Fibroblast of peridontal ligament (primary cell): ENCODE data around the gene CEBPE.

Experiments
- DNase-seq: peaks from one replicate; pipeline ENCODE4 v3.0.0-alpha.2; 2010; ENCODE audit errors: extremely low read depth

The CEBPE gene

GRCh38 chr14:23102801-23103200 lies 16.3 kb downstream of the CEBPE start:
- no peak for DNase-seq

- DNase-seq = no peak
These were observed 16.9 kb downstream of the CEBPE start for GRCh38 chr14:23101986-23102625.

- no peak for DNase-seq
These were observed 17.7 kb downstream of the CEBPE start for GRCh38 chr14:23101213-23101970.

DNA sequence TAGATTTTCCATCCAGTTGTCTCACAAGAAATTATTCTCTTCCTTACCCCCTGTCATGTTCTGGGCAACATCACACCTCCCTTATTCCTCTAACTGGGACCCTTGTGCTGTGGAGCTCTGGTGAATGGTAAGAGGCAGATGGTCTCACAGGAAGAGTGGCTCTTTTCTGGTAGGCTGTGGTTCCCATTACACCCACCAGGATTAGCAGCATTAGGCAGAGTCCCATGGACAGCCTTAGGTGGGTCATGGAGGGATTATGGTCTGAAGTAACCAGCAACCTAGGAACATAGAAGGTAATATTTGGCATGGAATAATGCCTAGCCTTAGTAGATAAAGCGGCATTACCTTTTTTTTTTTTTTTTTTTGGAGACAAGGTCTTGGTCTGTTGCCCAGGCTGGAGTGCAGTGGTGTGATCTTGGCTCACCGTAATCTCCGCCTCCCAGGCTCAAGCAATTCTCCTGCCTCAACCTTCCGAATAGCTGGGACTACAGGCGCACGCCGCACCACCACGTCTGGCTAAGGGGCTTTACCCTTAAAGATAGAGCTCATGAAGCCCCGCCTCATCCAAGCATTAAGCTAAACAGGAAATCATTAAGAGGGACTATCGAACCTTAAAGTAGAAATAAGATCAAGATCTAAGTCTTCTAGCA lies 19.7 kb downstream of the CEBPE start:
- no peak for DNase-seq

DNA sequence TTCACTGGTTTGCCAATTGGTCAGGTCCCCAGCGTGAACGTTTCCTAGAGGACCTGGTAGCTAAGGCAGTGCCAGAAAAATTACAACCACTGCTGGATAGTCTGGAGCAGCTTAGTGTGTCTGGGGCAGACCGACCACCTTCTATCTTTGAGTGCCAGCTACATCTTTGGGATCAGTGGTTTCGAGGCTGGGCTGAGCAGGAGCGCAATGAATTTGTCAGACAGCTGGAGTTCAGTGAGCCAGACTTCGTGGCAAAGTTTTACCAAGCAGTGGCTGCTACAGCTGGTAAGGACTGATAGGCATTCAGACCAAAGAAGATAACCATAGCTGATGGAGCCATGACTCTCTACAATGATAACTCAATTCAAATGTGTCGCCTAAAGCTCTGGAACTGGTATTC lies 21.3 kb downstream of the CEBPE start:
- no peak for DNase-seq

DNA sequence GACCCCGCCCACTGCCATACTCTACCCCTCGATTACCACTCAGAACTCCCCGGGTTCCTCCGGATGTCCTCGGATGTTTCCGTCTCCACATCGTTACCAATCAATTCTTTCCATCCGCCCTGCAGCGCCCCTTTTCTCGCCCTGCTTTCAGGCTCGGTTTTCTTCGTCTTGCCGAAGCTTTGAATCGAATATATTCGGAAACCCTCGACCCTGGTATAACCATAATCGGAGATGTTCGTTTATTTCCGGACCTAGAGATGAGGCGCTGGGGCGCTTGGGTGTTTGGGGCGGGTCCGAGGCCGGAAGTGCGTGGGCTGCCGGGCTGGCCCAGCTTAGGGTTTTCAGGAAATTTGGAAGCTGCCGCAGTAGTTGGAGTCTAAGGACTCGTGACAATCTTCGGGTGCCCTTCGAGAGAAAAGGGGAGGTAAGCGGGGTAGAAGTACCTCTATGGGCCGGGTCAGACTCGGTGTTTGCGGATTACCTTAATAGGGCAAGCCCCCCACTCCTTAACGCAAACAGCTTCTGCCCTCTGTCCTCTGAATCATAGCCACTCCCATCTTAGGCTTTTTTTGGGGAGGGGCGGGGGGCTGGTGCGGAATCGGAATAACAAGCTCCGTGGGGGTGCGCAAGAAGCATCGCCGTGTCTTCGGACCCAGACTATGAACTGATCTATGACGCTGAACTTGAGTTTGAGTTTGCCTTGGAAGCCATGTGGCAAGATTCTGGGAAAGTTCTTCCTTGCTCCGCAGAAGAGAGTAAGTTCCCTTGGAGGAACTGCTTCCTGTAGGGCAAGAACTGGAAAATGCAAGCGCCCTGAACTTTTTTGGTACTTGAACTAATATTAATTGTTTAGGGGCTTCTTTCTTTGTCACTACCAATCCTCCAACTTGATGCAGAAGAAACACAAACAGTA lies 23.6 kb downstream of the CEBPE start, which contains the start of gene C14orf119:
C14orf119 (plus strand) TSS at position 310 of the 913 bp plus-strand sequence. CDS start 2,154 bp downstream, outside the sequence.
- DNase-seq = peak; percentile 100

DNA sequence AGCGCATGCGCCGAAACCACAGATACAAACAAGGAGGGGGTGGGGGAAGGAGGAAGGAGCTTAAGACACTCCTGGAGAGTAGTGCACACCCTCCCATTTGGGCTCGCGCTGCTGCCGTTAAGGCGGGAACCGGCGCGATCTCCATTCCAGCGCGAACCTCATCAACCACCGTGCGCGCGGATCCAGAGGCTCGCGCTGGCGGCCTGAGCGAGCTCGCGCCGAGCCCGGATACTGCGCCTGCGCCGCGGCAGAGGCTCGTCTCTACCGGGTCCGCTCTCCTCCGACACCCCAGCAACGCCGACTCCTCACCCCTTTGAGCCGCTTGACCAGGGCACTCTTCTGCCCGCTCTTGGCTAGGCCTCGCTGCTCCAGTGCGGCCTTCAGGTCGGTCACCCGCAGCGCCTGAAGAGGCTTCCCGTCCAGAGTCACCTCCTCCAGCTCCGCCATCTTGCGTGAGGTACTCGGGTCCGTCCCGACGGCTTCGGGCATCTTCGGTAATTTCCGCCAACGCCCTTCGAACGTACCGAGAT lies 24.3 kb downstream of the CEBPE start, which contains the start of gene ACIN1:
ACIN1 (minus strand) TSS at position 471 of the 530 bp plus-strand sequence; CDS start at position 447, 24 bp downstream.
- peak; percentile 86 for DNase-seq

DNA sequence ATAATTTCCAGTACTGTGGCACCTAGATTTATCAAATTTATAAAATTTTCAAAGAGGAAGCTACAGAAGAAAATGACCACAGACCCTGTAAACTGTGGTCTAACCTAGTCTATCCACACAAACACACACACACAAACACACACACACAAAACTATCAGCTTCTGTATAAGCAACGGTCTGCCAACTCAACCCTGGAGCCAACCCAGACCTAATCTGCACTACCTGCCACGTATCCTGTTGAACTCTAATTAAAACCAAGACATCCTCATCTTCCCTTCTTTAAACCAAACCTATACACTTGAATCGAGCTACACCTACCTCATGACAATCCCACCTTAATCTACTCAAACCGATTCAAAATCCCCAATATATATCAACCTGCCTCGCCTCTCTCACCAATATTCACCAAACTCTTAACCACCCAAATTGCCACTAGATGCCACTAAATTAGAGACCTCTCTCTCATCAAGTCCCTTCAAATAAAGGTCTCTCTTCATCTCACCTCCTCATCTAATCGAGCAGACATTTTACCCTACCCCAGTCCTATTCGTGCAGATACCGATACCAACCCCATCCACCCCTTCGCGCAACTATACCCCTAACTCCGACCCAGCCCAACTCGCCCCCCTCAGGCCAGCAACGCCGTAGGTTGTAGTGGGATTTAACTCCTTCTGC lies 24.9 kb downstream of the CEBPE start:
- no peak for DNase-seq

DNA sequence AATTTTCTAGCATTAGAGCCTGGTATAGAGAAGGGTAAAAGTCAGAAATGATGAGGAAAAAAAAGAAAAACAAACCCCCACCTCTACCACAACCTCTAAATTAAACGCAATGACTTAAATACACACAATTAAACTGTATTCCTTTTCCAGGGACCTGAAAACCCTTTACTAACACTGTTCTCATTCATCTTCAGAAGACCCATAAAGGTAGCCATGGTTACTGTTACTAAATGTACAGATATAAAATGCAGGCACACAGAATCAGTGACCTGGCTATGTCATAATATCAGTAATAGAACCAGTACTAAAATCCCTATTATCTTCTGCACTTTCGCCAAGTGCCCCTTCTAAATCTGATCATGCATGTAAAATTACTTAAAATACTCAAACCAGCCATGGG lies 25.5 kb downstream of the CEBPE start:
- DNase-seq = no peak

DNA sequence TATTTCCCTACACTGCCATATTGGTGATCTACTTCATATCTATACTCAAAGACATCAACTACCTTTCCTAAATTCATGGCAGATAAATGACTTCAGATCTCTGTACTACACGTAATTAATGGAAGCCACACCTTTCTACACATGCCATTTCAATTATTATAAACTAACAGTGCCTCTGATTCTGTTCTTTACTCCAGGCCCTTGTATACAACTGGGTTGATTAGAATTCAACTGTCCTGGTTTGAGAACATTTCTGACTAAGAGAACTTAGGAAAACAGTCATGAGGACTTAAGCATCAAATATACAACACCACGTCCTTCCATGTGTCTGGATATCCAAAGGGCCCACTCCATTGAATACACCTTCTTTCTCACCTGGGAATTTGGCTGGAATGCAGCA lies 26.0 kb downstream of the CEBPE start:
- DNase-seq = no peak

GRCh38 chr14:23091294-23092225 lies 27.5 kb downstream of the CEBPE start:
- DNase-seq = no peak

GRCh38 chr14:23090254-23090636 lies 28.8 kb downstream of the CEBPE start:
- no peak for DNase-seq

GRCh38 chr14:23089498-23090253 lies 29.4 kb downstream of the CEBPE start:
- no peak for DNase-seq

GRCh38 chr14:23086565-23086964 lies 32.5 kb downstream of the CEBPE start:
- DNase-seq = no peak

DNA sequence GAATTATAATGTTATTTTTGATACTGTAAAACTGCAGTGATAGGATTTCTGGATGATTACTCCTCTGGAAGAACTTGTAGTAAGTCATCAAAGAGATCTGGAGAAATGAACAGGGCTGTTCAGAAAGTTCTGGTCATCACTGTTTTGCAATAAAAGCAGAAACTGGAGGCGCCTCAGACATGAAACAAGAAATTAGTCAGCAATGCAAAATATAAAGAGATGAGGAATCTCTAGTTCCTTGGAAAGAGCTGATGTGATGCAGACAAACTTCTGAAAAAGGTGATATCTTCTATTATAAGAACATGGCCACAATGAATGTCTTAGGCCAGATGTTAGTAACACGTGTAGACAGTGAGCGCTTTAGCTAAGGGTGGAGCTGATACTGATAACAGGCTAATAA lies 33.6 kb downstream of the CEBPE start:
- peak; percentile 47 for DNase-seq

DNA sequence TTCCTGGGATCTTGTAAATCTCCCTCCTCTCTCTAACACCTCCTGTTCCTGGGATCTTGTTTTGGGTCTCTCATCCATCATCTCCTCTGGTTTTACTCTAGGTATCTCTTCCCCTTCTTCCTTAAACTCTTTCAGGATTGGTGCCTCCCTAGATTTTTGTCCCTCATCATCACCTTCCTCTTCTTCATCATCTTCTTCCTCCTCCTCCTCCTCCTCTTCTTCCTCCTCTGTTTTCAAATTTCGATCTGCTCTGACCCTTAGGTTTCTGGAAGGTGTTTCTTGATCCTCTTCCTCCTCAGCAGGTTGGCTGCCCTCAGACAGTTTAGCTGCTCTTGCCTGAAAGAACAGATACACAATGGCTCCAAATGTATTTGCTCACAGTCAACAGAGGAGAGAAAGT lies 38.6 kb downstream of the CEBPE start:
- no peak for DNase-seq

- peak; percentile 29 for DNase-seq
These were observed 39.3 kb downstream of the CEBPE start for GRCh38 chr14:23079716-23080115.

DNA sequence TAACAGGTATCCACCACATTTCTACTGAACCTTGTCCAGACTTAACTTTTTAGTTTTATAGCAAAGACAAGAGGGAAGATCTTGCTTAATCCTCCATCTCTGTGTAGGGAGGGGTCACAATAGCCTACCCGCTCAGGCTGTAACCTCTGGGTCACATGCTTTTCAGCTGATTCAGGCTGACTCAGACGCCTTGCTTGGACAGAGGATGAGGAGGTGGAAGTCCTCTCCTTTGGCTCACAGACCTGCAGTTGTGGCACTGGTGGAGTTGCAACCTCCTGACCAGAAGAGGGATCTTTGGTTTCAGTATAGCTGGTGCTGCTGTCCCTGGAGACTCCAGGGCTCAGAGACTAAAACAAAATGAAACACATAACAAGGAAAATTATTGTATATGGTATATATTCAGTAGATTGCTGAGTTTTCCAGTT lies 40.4 kb downstream of the CEBPE start:
- peak; percentile 97 for DNase-seq

GRCh38 chr14:23077962-23078361 lies 41.1 kb downstream of the CEBPE start:
- peak; percentile 36 for DNase-seq
